ENCODE data around the gene AADACL4. TPM values are rescaled to one million over a fixed set of nuclear protein-coding genes. Genes with fewer than 3 reads are reported as not detected.
A peak's percentile ranks its signal among the peaks of the same experiment; 100 is the strongest.

AADACL4 gene
- total and polyA plus RNA-seq, 9 of the 15 experiments (the other 6 are each of a cell fraction or from before 2014, with no cell fraction given), result not detected

GRCh38 chr1:12657060-12657884 lies 13.4 kb downstream of the AADACL4 start (continued):
- TF ChIP-seq ZNF395 (CRISPR knock-in tag; IDR thresholded peaks at IDR 0.05), result no peak
- no peak for TF ChIP-seq ZBTB49 (CRISPR knock-in tag; IDR thresholded peaks at IDR 0.05; ENCODE audit: borderline replicate concordance)
- TF ChIP-seq YY1 (IDR thresholded peaks at IDR 0.05; ENCODE audit: borderline replicate concordance in 1 of 3, control insufficient read depth in 1 of 3, extremely low read depth in 1 of 3, insufficient read depth in 3 of 3, insufficient read length in 1 of 3, insufficient replicate concordance in 2 of 3, low read depth in 1 of 3, low read length in 2 of 3), result peak in 2 of 3 experiments; percentile 50 to 87
- TF ChIP-seq ZNF408 (CRISPR knock-in tag; IDR thresholded peaks at IDR 0.05; ENCODE audit: low read depth), result no peak
- no peak for TF ChIP-seq AFF1 (IDR thresholded peaks at IDR 0.05; ENCODE audit: low read depth in 1 of 2, partially characterized antibody in 2 of 2)
- no peak for TF ChIP-seq FOXA3 (CRISPR knock-in tag; conservative IDR thresholded peaks at IDR 0.05 in 1 of 2, IDR thresholded peaks at IDR 0.05 in 1 of 2)
- no peak for TF ChIP-seq FOXP4 (CRISPR knock-in tag; IDR thresholded peaks at IDR 0.05; ENCODE audit: borderline replicate concordance)
- TF ChIP-seq SMC3 (conservative IDR thresholded peaks at IDR 0.05; ENCODE audit: insufficient read depth, low read depth, low read length), result no peak
- TF ChIP-seq OTX1 (CRISPR knock-in tag; IDR thresholded peaks at IDR 0.05), result no peak
- TF ChIP-seq BRF1 (IDR thresholded peaks at IDR 0.05; ENCODE audit: borderline replicate concordance, extremely low read depth, insufficient read length), result no peak
- TF ChIP-seq KHSRP (IDR thresholded peaks at IDR 0.05), result no peak
- TF ChIP-seq HNRNPLL (IDR thresholded peaks at IDR 0.05; ENCODE audit: low read depth, low read length, poor library complexity, severe bottlenecking), result peak; percentile 26
- peak; percentile 66 for TF ChIP-seq PKNOX1 (IDR thresholded peaks at IDR 0.05)

Measured in K562 (cell line).